Glutamatergic neuron (in vitro differentiated cells): Measurements from ENCODE around the gene MT1M. TPM values are rescaled to one million over a fixed set of nuclear protein-coding genes. Genes with fewer than 3 reads are reported as not detected.

Experiments used
- DNase-seq: peaks from one replicate; pipeline ENCODE4 v3.0.0; 2022
- H3K27ac Mint-ChIP-seq: one replicate; pipeline ENCODE4 v1.8.0; 2020; ENCODE audit warnings: mild to moderate bottlenecking, mixed read lengths, inconsistent platforms; ENCODE audit not compliant: unreplicated experiment
- H3K27me3 Mint-ChIP-seq: one replicate; pipeline ENCODE4 v1.8.0; 2020; ENCODE audit warnings: mild to moderate bottlenecking, moderate library complexity, mixed read lengths, inconsistent platforms; ENCODE audit not compliant: unreplicated experiment
- H3K36me3 Mint-ChIP-seq: one replicate; pipeline ENCODE4 v1.8.0; 2020; ENCODE audit warnings: mild to moderate bottlenecking, mixed read lengths, inconsistent platforms; ENCODE audit not compliant: unreplicated experiment
- H3K4me1 Mint-ChIP-seq: one replicate; pipeline ENCODE4 v1.8.0; 2020; ENCODE audit warnings: mild to moderate bottlenecking, low read depth, mixed read lengths, inconsistent platforms; ENCODE audit not compliant: unreplicated experiment
- H3K4me3 Mint-ChIP-seq: one replicate; pipeline ENCODE4 v1.8.0; 2020; ENCODE audit warnings: mild to moderate bottlenecking, mixed read lengths, inconsistent platforms; ENCODE audit not compliant: unreplicated experiment
- H3K9me3 Mint-ChIP-seq: one replicate; pipeline ENCODE4 v1.8.0; 2020; ENCODE audit warnings: mild to moderate bottlenecking, moderate library complexity, mixed read lengths, inconsistent platforms; ENCODE audit not compliant: unreplicated experiment
- total RNA-seq: library from RNA; stranded (reverse); fragmentation: NEBNext Ultra II Directional; extraction: Animal tissue kit (Norgen Biotek cat#: 25700); gene quantifications from one replicate; pipeline ENCODE4 v1.2.1, GENCODE V29; 2021; ENCODE audit not compliant: unreplicated experiment
- TF ChIP-seq, protein P1 (sequence below): fragments of 200-600 bp; sonication (generic); IDR thresholded peaks from one replicate; pipeline ENCODE4 v1.5.0; 2021; ENCODE audit not compliant: partially characterized antibody, unreplicated experiment

Gene MT1M
- total RNA-seq, 1 donor from 2014 or later: not detected

DNA sequence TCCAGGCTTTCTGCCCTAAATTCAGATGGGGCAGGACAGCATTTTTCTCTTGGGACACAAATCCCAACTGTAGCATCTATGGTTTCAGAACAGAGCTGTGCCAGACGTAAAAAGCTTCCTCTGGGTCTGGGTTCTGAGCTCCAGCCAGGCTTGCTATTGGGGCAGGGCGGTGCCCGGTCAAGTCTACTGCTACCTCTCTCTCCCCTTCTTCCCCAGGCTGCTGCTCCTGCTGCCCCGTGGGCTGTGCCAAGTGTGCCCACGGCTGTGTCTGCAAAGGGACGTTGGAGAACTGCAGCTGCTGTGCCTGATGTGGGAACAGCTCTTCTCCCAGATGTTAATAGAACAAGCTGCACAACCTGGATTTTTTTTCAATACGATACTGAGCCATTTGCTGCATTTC is 1.1 kb downstream of the MT1M start:
- H3K36me3 Mint-ChIP-seq: no peaks in the 10 kb centered on the region
- no peak overlapping the region for H3K27ac Mint-ChIP-seq
- TF ChIP-seq, protein P1, sequence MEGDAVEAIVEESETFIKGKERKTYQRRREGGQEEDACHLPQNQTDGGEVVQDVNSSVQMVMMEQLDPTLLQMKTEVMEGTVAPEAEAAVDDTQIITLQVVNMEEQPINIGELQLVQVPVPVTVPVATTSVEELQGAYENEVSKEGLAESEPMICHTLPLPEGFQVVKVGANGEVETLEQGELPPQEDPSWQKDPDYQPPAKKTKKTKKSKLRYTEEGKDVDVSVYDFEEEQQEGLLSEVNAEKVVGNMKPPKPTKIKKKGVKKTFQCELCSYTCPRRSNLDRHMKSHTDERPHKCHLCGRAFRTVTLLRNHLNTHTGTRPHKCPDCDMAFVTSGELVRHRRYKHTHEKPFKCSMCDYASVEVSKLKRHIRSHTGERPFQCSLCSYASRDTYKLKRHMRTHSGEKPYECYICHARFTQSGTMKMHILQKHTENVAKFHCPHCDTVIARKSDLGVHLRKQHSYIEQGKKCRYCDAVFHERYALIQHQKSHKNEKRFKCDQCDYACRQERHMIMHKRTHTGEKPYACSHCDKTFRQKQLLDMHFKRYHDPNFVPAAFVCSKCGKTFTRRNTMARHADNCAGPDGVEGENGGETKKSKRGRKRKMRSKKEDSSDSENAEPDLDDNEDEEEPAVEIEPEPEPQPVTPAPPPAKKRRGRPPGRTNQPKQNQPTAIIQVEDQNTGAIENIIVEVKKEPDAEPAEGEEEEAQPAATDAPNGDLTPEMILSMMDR: no peak
- DNase-seq: no peak
- peaks cover 34% of the 10 kb centered on the region for H3K27me3 Mint-ChIP-seq
- no peak overlapping the region for H3K4me3 Mint-ChIP-seq
- peaks cover 9% of the 10 kb centered on the region for H3K9me3 Mint-ChIP-seq
- H3K4me1 Mint-ChIP-seq: peaks cover 14% of the 10 kb centered on the region

DNA sequence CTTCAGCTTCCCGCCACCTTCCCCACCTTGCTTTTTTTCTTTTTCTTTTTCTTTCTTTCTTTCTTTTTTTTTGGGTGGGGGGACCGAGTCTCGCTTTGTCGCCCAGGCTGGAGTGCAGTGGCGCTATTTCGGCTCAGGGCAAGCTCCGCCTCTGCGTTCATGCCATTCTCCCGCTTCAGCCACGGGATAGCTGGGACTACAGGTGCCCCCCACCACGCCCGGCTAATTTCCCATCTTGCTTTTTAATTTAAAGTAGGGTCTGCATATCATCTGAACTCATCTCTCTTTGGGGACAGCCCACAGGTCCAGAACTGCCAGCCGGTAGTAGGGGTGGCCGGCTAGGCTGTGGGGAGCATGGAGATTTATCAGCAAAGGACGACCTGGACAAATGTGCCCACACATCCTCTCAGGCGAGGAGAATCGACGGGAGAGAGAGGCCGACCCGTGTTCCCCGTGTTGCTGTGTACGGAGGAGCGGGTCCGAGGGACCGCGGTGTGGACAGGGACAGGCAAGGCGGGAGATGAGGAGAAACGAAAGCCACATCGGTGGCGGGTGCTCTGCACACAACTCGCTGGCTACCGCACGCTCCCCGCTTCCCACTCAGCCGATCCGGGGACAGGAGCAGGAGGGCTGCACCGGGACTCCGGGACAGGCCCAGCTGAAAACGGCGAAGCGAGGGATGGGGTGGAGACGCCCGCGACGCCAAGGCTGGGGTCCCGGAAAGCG is 2.4 kb downstream of the MT1M start:
- DNase-seq: no peak

DNA sequence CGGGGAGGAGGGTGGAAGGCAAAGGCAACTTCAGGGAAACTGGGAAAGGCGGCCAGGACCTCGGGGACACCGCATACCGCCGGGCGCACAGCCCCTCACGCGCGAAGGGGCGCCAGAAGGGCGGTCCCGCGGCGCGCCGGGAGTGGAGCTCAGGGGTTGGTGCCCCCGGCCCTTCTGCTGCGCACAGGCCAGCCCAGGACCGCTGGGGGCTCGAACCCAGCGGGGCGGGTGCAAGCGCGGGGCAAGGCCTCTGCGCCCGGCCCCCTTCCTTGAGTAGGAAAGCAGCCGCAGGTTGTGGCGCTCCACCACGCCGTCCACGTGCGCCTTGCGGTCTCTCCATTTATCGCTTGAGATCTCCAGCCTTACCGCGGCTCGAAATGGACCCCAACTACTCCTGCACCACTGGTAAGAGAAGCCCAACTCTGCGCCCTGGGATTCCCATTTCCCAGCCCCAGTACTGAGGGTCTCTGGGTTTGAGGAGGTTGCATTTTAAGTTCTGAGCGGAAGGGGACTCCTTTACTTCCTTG is 3.0 kb downstream of the MT1M start:
- no peak overlapping the region for H3K4me3 Mint-ChIP-seq
- peaks cover 14% of the 10 kb centered on the region for H3K4me1 Mint-ChIP-seq

More for the DNA sequence above, 2.4 kb downstream of the MT1M start:
- H3K4me1 Mint-ChIP-seq: peaks cover 14% of the 10 kb centered on the region
- peaks cover 9% of the 10 kb centered on the region for H3K9me3 Mint-ChIP-seq
- TF ChIP-seq, protein P1: no peak
- no peaks in the 10 kb centered on the region for H3K36me3 Mint-ChIP-seq
- H3K4me3 Mint-ChIP-seq: peak overlapping the region; percentile 57
- H3K27me3 Mint-ChIP-seq: peaks cover 38% of the 10 kb centered on the region
- H3K27ac Mint-ChIP-seq: no peak overlapping the region

DNA sequence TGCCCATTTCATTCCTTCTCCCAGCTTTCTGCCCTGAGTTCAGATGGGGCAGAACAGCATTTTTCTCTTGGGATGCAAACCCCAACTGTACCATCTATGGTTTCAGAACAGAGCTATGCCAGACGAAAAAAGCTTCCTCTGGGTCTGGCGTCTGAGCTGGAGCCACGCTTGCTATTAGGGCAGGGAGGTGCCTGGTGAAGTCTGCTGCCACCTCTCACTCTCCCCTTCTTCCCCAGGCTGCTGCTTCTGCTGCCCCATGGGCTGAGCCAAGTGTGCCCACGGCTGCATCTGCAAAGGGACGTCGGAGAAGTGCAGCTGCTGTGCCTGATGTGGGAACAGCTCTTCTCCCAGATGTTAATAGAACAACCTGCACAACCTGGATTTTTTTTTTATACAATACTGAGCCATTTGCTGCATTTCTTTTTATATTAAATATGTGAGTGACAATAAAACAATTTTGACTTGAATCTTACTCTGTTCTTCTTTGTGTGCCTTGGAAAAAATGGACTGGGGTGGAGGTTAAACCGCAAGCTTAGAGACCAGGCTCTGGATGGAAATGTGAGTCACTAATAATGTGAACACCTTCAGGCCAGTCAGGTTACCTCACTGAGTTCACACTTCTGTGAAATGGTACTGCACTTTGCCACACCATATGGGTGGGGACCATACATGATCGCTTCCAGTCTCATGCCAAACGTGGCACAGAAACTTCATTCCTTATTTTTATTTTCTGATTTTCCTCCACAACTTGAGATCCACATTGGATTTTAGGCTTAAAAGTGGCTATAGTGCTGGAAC is 4.4 kb downstream of the MT1M start:
- Mint-ChIP-seq H3K9me3 (peaks cover 5% of the 10 kb centered on the region), H3K27me3 (peaks cover 48% of the 10 kb centered on the region), H3K36me3 (no peaks in the 10 kb centered on the region), H3K4me3 (no peak overlapping the region), H3K4me1 (peaks cover 13% of the 10 kb centered on the region), H3K27ac (no peak overlapping the region)
- DNase-seq: no peak
- TF ChIP-seq, protein P1: no peak

More for the DNA sequence above, 3.0 kb downstream of the MT1M start:
- TF ChIP-seq, protein P1: no peak
- Mint-ChIP-seq H3K27ac (no peak overlapping the region), H3K27me3 (peaks cover 41% of the 10 kb centered on the region), H3K9me3 (peaks cover 9% of the 10 kb centered on the region), H3K36me3 (no peaks in the 10 kb centered on the region)
- DNase-seq: no peak
